Measurements from ENCODE around the gene MYOCD. TPM values are rescaled to one million over a fixed set of nuclear protein-coding genes. Genes with fewer than 3 reads are reported as not detected.

The MYOCD gene
- total and polyA plus RNA-seq, 2 experiments from 2014 or later = 2.2 to 8.4 TPM

DNA sequence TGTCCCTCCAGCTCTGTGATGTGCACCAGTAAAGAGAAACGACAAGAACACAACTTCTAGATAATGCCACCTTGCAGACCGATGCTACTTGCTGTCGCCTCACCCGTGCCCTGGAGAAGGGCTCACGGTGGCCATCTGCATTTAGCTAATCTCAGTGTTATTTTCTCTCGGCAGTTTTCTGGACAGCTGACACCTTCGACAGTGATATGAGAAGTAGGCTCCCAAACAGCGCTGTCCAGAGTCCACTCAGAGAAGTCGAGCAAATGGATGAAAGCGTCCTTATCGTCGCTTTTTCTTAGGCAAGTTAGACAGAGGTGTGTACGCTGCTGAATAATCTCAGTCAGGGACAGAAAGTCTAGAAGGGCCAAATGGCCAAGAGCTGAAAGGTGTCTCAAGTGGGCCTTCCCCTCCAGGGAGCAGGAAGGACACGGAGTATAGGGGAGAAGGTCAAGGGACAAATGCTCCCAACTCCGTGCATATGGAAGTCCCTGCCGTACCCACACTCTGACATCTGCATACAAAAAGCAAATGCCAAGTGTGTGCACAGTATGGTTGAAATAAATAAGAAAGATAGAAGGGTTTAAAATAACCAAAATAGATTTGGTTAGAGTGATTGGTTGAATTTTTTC, 42.4 kb upstream of the MYOCD start:
- no peak overlapping the region for H3K27ac ChIP-seq
- no peaks in the 10 kb centered on the region for H3K79me2 ChIP-seq
- no peak for TF ChIP-seq CTCF (IDR thresholded peaks at IDR 0.05; ENCODE audit: poor library complexity)
- TF ChIP-seq EZH2phosphoT487 (IDR thresholded peaks at IDR 0.05; ENCODE audit: low read depth, severe bottlenecking, unreplicated experiment) = no peak
- no peak for TF ChIP-seq EZH2 (IDR thresholded peaks at IDR 0.05; ENCODE audit: borderline replicate concordance)
- no peak overlapping the region for H2AFZ ChIP-seq
- H3K4me1 ChIP-seq (ENCODE audit: insufficient read depth) = peaks cover 9% of the 10 kb centered on the region
- 81% methylated on average over 16 of the region's 16 CpGs for WGBS (ENCODE audit: low lambda C conversion rate, missing lambda C conversion rate)
- H3K9me3 ChIP-seq (ENCODE audit: low read depth) = no peaks in the 10 kb centered on the region
- no peak overlapping the region for H3K4me2 ChIP-seq
- no peaks in the 10 kb centered on the region for H3K36me3 ChIP-seq (replicated peaks; ENCODE audit: insufficient read depth, low read depth)
- H3K27me3 ChIP-seq = no peaks in the 10 kb centered on the region
- no peak for DNase-seq (ENCODE audit: low spot score)
- H3K9me2 ChIP-seq (replicated peaks; ENCODE audit: insufficient read depth) = no peaks in the 10 kb centered on the region
- no peaks in the 10 kb centered on the region for H4K20me1 ChIP-seq (ENCODE audit: insufficient read depth, poor library complexity, severe bottlenecking)
- no peak overlapping the region for H3K4me3 ChIP-seq

GRCh38 chr17:12624211-12624610, 41.5 kb upstream of the MYOCD start:
- no peaks in the 10 kb centered on the region for H3K9me2 ChIP-seq (replicated peaks; ENCODE audit: insufficient read depth)
- no peak for TF ChIP-seq CTCF (IDR thresholded peaks at IDR 0.05; ENCODE audit: poor library complexity)
- H4K20me1 ChIP-seq (ENCODE audit: insufficient read depth, poor library complexity, severe bottlenecking) = no peaks in the 10 kb centered on the region
- no peaks in the 10 kb centered on the region for H3K36me3 ChIP-seq (replicated peaks; ENCODE audit: insufficient read depth, low read depth)
- peaks cover 10% of the 10 kb centered on the region for H3K4me1 ChIP-seq (ENCODE audit: insufficient read depth)
- no peaks in the 10 kb centered on the region for H3K79me2 ChIP-seq
- no peak overlapping the region for H3K27ac ChIP-seq
- no peaks in the 10 kb centered on the region for H3K9me3 ChIP-seq (ENCODE audit: low read depth)
- no peaks in the 10 kb centered on the region for H3K27me3 ChIP-seq
- no peak overlapping the region for H3K4me3 ChIP-seq
- no peak for DNase-seq (ENCODE audit: low spot score)
- 95% methylated on average over 3 of the region's 3 CpGs for WGBS (ENCODE audit: low lambda C conversion rate, missing lambda C conversion rate)
- H2AFZ ChIP-seq = no peak overlapping the region
- no peak overlapping the region for H3K4me2 ChIP-seq

DNA sequence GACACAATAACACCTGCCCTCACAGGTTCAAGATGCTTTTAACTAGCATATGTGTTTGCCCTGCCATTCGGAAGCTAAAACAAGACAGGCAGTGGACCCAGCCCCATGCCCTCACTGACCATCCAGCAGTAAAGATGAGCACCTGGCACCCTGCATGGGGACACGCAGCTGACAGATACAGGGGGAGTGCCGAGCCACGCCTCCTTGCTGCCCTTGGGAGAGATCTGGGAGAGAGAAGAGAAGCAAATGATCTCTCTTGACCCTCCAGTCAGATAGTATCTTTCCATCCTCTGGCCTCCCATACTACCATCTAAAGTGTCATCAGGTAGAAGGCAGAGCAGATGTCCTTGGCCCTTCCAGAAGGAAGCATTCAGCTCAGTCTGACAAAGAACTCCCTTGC, 40.6 kb upstream of the MYOCD start:
- H3K27ac ChIP-seq = no peak overlapping the region
- H3K9me3 ChIP-seq (ENCODE audit: low read depth) = no peaks in the 10 kb centered on the region
- H3K36me3 ChIP-seq (replicated peaks; ENCODE audit: insufficient read depth, low read depth) = no peaks in the 10 kb centered on the region
- H3K4me3 ChIP-seq = no peak overlapping the region
- no peaks in the 10 kb centered on the region for H3K79me2 ChIP-seq
- no peak overlapping the region for H2AFZ ChIP-seq
- 81% methylated on average over 4 of the region's 4 CpGs for WGBS (ENCODE audit: low lambda C conversion rate, missing lambda C conversion rate)
- no peak for DNase-seq (ENCODE audit: low spot score)
- no peaks in the 10 kb centered on the region for H3K9me2 ChIP-seq (replicated peaks; ENCODE audit: insufficient read depth)
- no peak for TF ChIP-seq EZH2 (IDR thresholded peaks at IDR 0.05; ENCODE audit: borderline replicate concordance)
- no peak for TF ChIP-seq CTCF (IDR thresholded peaks at IDR 0.05; ENCODE audit: poor library complexity)
- no peak for TF ChIP-seq EZH2phosphoT487 (IDR thresholded peaks at IDR 0.05; ENCODE audit: low read depth, severe bottlenecking, unreplicated experiment)
- no peaks in the 10 kb centered on the region for H3K27me3 ChIP-seq
- H3K4me1 ChIP-seq (ENCODE audit: insufficient read depth) = peaks cover 10% of the 10 kb centered on the region
- H3K4me2 ChIP-seq = no peak overlapping the region
- H4K20me1 ChIP-seq (ENCODE audit: insufficient read depth, poor library complexity, severe bottlenecking) = no peaks in the 10 kb centered on the region
